Panc1 (cell line): Measurements from ENCODE around the gene TIMM22. TPM values are rescaled to one million over a fixed set of nuclear protein-coding genes. Genes with fewer than 3 reads are reported as not detected.
"Not testable (repeated sequence)": the region's sequence is repeated elsewhere in the genome, so short reads cannot be mapped to it uniquely, and the experiment has no call there.

Source experiments
- ATAC-seq: fragments of 200-7000 bp; cut with Tn5 transposase; 2 replicates; pipeline ENCODE4 v1.9.1; 2020; ENCODE audit warnings: mild to moderate bottlenecking, moderate library complexity
- BruUV-seq: library from RNA; stranded (reverse); fragments of 400-500 nt; replicated peaks from 2 replicates; lab custom pipeline; 2021; lab: Mats Ljungman, UMichigan
- CTCF ChIA-PET: fragments of 300-600 bp; sonication (Branson Sonifier 250); formaldehyde crosslinking; loops from one replicate; lab custom pipeline; 2022; ENCODE audit warnings: antibody characterized with exemption; lab: Charles Lee
- POLR2A ChIA-PET: fragments of 300-600 bp; sonication (Branson Sonifier 250); formaldehyde crosslinking; loops from one replicate; lab custom pipeline; 2022; ENCODE audit warnings: antibody characterized with exemption; lab: Charles Lee
- DNase-seq: peaks from one replicate; pipeline ENCODE4 v3.0.0-alpha.2; 2010; ENCODE audit warnings: low read depth, low spot score
- H3K27ac ChIP-seq: 2 replicates; pipeline ENCODE4 v1.5.1; 2011; ENCODE audit warnings: mild to moderate bottlenecking, low read length, inconsistent platforms
- H3K27me3 ChIP-seq: fragments of 200-500 bp; sonication (Bioruptor generic); 2 replicates; pipeline ENCODE4 v1.6.0; 2014; ENCODE audit warnings: low read length, inconsistent platforms; ENCODE audit not compliant: control insufficient read depth, insufficient read depth
- H3K36me3 ChIP-seq: fragments of 200-500 bp; sonication (Bioruptor generic); 2 replicates; pipeline ENCODE4 v1.5.1; 2014; ENCODE audit warnings: inconsistent platforms, mild to moderate bottlenecking, low read length, moderate library complexity; ENCODE audit not compliant: control insufficient read depth, insufficient read depth
- H3K4me1 ChIP-seq: 2 replicates; pipeline ENCODE4 v1.5.1; 2011; ENCODE audit warnings: inconsistent platforms, mild to moderate bottlenecking, low read length, moderate library complexity; ENCODE audit not compliant: control insufficient read depth, insufficient read depth
- H3K4me3 ChIP-seq, 2 experiments: 2 replicates each; pipeline ENCODE4 v1.5.1; 2011 to 2012; ENCODE audit warnings: low read depth in 2 of 2, low read length in 2 of 2, mild to moderate bottlenecking in 2 of 2, inconsistent platforms in 1 of 2, moderate library complexity in 1 of 2
- H3K9me3 ChIP-seq: fragments of 200-500 bp; sonication (Bioruptor generic); 2 replicates; pipeline ENCODE4 v1.5.1; 2014; ENCODE audit warnings: low read depth, mild to moderate bottlenecking, inconsistent platforms, low read length, moderate library complexity; ENCODE audit not compliant: control insufficient read depth, insufficient read depth
- CTCF ChIP-seq: fragments of 450-650 bp; IDR thresholded peaks from 2 replicates; pipeline ENCODE4 v1.5.1; 2017; ENCODE audit warnings: mild to moderate bottlenecking
- POLR2AphosphoS5 ChIP-seq: IDR thresholded peaks from 2 replicates; pipeline ENCODE4 v1.6.1; 2012; ENCODE audit warnings: mild to moderate bottlenecking, low read depth, low read length, moderate library complexity
- REST ChIP-seq, 2 experiments: IDR thresholded peaks; 2 replicates each; pipeline ENCODE4 v1.6.1; 2011 to 2012; ENCODE audit warnings: low read depth in 2 of 2, control low read depth in 1 of 2, low read length in 1 of 2, mild to moderate bottlenecking in 1 of 2, moderate library complexity in 1 of 2; ENCODE audit not compliant: insufficient read depth in 1 of 2
- SIN3A ChIP-seq: IDR thresholded peaks from 2 replicates; pipeline ENCODE4 v1.6.1; 2012; ENCODE audit warnings: low read depth, mild to moderate bottlenecking, low read length, moderate library complexity, borderline replicate concordance; ENCODE audit not compliant: insufficient read depth
- TCF7L2 ChIP-seq: IDR thresholded peaks from 2 replicates; pipeline ENCODE4 v1.6.1; 2011; ENCODE audit warnings: mild to moderate bottlenecking, low read depth, low read length, inconsistent platforms
- in situ Hi-C: cut with HindIII; loops from 2 replicates; pipeline ENCODE4 v1.10.0; 2016; ENCODE audit warnings: low sequenced_read_pairs, low pct_unique_long_range_greater_than_20kb
- intact Hi-C: fragments of 100-400 bp; cut with micrococcal nuclease; formaldehyde crosslinking; loops from one replicate; pipeline ENCODE4 v1.10.0; 2022; ENCODE audit not compliant: unreplicated experiment
- total RNA-seq: library from RNA; stranded (reverse); gene quantifications from one replicate; pipeline ENCODE4 v1.2.1, GENCODE V29; 2021; ENCODE audit not compliant: unreplicated experiment

The TIMM22 gene
- total RNA-seq, 1 experiment from 2014 or later = 10.2 TPM

GRCh38 chr17:1047879-1048470 lies 51.0 kb downstream of the TIMM22 start:
- no TSS peak for BruUV-seq
- Histone ChIP-seq H3K4me3 (no peak overlapping the region), H3K27me3 (no peaks in the 10 kb centered on the region), H3K9me3 (no peaks in the 10 kb centered on the region), H3K4me1 (no peaks in the 10 kb centered on the region), H3K36me3 (peaks cover 3% of the 10 kb centered on the region; the same call in 1 of the 2 replicates), H3K27ac (no peak overlapping the region)
- TF ChIP-seq CTCF = no peak
- no peak for TF ChIP-seq REST (IDR thresholded peaks at IDR 0.05; ENCODE audit: insufficient read depth in 1 of 2, low read depth in 2 of 2, low read length in 1 of 2)
- TF ChIP-seq TCF7L2 = no peak
- TF ChIP-seq POLR2AphosphoS5 = no peak
- TF ChIP-seq SIN3A = no peak
- DNase-seq (no peak), ATAC-seq (no peak)
- in situ Hi-C loops = no loop called here
- ChIA-PET POLR2A (no interaction called here), CTCF (no interaction called here)
- intact Hi-C loops = no loop called here

- POLR2A ChIA-PET, in situ Hi-C loops, H3K36me3 ChIP-seq, DNase-seq, intact Hi-C loops, CTCF ChIA-PET, H3K9me3 ChIP-seq, H3K4me3 ChIP-seq, H3K27me3 ChIP-seq, H3K4me1 ChIP-seq, H3K27ac ChIP-seq, BruUV-seq, ATAC-seq: not testable (repeated sequence)
Measured at GRCh38 chr17:1048516-1049115, 51.7 kb downstream of the TIMM22 start.
